Activated naive CD8-positive, alpha-beta T cell treated with anti-CD3 and anti-CD28 coated beads for 36 hours (primary cell): ENCODE results near the gene RTP3. TPM values are rescaled to one million over a fixed set of nuclear protein-coding genes. Genes with fewer than 3 reads are reported as not detected.
A peak's percentile ranks its signal among the peaks of the same experiment; 100 is the strongest.
"Not testable (repeated sequence)": the region's sequence is repeated elsewhere in the genome, so short reads cannot be mapped to it uniquely, and the experiment has no call there.

ENCODE experiments used
- DNase-seq: peaks from one replicate; pipeline ENCODE4 v3.0.0; 2021
- H3K27ac Mint-ChIP-seq: one replicate; pipeline ENCODE4 v1.8.0; 2022; ENCODE audit warnings: mild to moderate bottlenecking, moderate library complexity, mixed read lengths
- H3K27me3 Mint-ChIP-seq: one replicate; pipeline ENCODE4 v1.8.0; 2022; ENCODE audit warnings: mild to moderate bottlenecking, mixed read lengths
- H3K36me3 Mint-ChIP-seq: one replicate; pipeline ENCODE4 v1.8.0; 2021; ENCODE audit warnings: mild to moderate bottlenecking, mixed read lengths
- H3K4me1 Mint-ChIP-seq: one replicate; pipeline ENCODE4 v1.8.0; 2021; ENCODE audit warnings: mixed read lengths
- H3K4me3 Mint-ChIP-seq: one replicate; pipeline ENCODE4 v1.8.0; 2022; ENCODE audit warnings: mild to moderate bottlenecking, moderate library complexity, mixed read lengths
- H3K9me3 Mint-ChIP-seq: one replicate; pipeline ENCODE4 v1.8.0; 2022; ENCODE audit warnings: mixed read lengths
- total RNA-seq, 2 experiments: library from RNA; stranded (reverse); gene quantifications; one replicate each; pipeline ENCODE4 v1.2.3, GENCODE V29; 2021

The RTP3 gene
- total RNA-seq, 2 experiments from 2014 or later: not detected

DNA sequence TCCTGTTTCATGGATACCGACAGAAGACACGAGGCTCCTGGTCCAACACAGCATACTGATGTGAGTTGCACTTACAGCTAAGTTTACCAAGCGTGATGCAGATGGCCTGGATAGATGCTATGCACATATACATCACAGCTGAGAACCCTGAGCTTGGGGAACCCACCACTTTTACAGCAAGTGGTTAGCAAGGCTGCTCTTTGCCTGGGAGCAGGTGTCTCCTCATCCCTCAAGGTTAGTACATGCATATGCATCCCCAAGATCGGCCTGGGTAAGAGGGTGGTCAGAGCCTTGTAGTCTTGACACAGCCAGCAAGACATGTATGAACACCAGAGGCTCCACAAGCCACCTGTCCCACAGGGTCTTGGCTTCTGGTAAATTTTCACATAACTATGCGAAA is 40.0 kb downstream of the RTP3 start:
- no peaks in the 10 kb centered on the region for H3K36me3 Mint-ChIP-seq
- peak overlapping the region; percentile 71 for H3K4me3 Mint-ChIP-seq
- H3K9me3 Mint-ChIP-seq: peaks cover 3% of the 10 kb centered on the region
- peaks cover 8% of the 10 kb centered on the region for H3K27me3 Mint-ChIP-seq
- peaks cover 55% of the 10 kb centered on the region for H3K4me1 Mint-ChIP-seq
- no peak for DNase-seq
- peak overlapping the region; percentile 83 for H3K27ac Mint-ChIP-seq

DNA sequence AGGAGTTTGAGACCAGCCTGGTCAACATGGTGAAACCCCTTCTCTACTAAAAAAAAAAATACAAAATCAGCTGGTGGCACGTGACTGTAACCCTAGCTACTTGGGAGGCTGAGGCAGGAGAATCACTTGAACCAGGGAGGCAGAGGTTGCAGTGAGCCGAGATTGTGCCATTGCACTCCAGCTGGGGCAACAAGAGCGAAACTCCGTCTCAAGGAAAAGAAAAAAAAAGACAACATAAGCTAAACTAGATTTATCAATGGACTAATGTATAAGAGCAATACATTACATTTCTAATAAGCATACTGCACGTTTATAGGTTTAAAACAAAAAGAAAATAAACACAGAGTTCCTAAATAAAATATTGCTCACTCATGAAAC is 40.6 kb downstream of the RTP3 start:
- not testable (repeated sequence) for H3K36me3 Mint-ChIP-seq, H3K27me3 Mint-ChIP-seq, H3K9me3 Mint-ChIP-seq, DNase-seq
- H3K4me3 Mint-ChIP-seq: peak overlapping the region; percentile 71
- H3K4me1 Mint-ChIP-seq: peaks cover 55% of the 10 kb centered on the region
- H3K27ac Mint-ChIP-seq: peak overlapping the region; percentile 83

DNA sequence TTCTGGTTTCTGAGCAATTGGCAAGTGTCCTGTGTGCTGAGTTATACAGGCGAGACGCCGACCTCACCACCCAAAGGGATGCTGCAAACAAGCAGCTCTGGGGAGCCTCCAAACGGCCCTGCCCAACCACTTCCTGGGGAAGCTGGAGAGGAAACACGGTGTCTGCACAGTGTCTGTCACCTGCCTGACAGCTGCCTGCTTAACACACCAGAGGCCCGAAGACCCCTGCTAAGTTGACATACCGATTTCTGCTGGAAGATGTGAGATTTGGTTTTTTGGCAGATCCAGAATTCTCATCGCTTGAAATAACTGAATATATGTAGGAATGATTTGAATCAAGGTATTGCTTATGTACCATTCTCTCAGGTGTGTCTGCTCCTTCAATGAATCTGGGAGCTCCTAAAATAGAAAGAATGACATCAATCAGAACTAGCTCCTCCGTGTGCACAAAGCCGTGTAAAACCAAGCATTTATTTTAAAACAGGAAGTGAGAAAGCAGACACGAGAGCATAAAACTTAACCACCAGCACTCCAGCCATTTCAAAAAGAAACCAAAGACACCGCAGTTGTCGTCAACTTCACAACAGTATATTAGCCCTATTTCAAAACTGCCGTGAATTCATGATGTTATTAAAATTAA is 41.1 kb downstream of the RTP3 start:
- peak overlapping the region; percentile 71 for H3K4me3 Mint-ChIP-seq
- DNase-seq: peak; percentile 75
- no peaks in the 10 kb centered on the region for H3K36me3 Mint-ChIP-seq
- peaks cover 57% of the 10 kb centered on the region for H3K4me1 Mint-ChIP-seq
- H3K27ac Mint-ChIP-seq: peak overlapping the region; percentile 83
- H3K9me3 Mint-ChIP-seq: peaks cover 3% of the 10 kb centered on the region
- H3K27me3 Mint-ChIP-seq: peaks cover 6% of the 10 kb centered on the region

DNA sequence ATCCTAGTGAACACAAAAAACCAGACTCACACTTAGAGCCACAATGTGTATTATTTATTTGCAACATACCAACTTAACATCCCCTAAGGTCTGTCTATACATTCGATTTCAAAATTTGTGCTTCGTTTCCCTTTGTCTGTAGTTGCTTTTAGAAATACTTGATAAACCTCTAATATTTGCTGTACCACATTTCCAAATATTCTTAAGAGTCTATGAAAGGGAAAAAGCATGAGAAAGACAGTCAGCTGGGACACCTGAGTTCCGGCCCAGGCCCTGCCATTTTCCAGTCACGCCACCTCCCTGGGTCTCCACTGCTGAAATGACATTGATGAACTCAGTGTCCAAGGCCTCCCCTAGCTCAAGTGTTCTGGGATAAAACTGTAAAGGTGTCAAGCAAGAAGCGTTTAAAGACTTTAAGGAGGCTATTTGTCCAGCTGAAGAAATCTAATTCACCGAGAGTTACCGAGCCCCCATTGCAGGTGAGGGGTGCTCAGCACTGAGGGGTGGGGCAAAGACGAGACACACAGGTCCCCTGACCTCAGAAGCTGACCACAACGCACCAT is 41.7 kb downstream of the RTP3 start:
- Mint-ChIP-seq H3K36me3 (no peaks in the 10 kb centered on the region), H3K4me1 (peaks cover 54% of the 10 kb centered on the region), H3K4me3 (peak overlapping the region; percentile 71), H3K27me3 (peaks cover 4% of the 10 kb centered on the region), H3K9me3 (peaks cover 3% of the 10 kb centered on the region), H3K27ac (peak overlapping the region; percentile 83)
- DNase-seq: no peak

DNA sequence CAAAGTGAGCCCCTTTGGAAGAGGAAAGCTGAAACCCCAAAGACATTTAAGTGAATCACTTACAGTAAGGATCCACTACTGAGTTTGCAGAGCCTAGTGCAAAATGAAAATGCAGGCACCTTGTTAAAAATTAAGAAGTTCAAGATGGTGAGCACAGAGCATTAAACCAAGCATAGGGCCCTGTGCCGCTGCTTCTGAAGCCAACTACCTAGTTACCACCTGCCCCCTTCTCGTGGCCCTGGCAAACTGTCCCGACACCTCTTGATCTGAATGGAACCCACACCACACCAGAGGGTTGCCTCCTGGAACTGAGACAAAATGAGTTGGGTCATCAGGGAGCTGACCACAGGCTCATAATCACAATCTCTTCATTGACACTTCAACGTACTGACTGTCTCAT is 42.8 kb downstream of the RTP3 start:
- DNase-seq: no peak

DNA sequence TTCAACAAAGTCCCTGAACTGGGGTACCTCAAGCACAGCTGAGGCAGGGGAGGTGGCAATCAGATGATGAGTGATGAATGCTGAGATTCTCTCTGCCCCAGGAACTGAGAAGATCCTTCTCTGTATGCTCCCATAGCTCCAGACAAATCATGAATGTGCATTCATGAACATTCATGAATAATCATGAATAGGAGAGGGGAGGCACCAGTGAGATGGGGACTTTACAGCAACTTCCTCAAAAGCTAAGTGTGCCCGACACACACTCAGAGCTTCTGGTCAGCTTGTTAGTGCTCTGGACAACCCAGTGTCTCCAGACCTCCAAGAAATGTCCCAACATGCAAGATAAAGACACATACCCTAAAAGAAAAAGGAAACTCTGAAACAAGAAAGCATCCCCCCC is 44.1 kb downstream of the RTP3 start:
- Mint-ChIP-seq H3K9me3 (peaks cover 3% of the 10 kb centered on the region), H3K4me3 (no peak overlapping the region), H3K4me1 (peaks cover 50% of the 10 kb centered on the region), H3K27ac (no peak overlapping the region), H3K27me3 (no peaks in the 10 kb centered on the region), H3K36me3 (no peaks in the 10 kb centered on the region)
- DNase-seq: no peak

More for the DNA sequence above, 42.8 kb downstream of the RTP3 start:
- H3K4me3 Mint-ChIP-seq: no peak overlapping the region
- H3K36me3 Mint-ChIP-seq: no peaks in the 10 kb centered on the region
- H3K4me1 Mint-ChIP-seq: peaks cover 54% of the 10 kb centered on the region
- H3K27me3 Mint-ChIP-seq: no peaks in the 10 kb centered on the region
- peaks cover 3% of the 10 kb centered on the region for H3K9me3 Mint-ChIP-seq
- no peak overlapping the region for H3K27ac Mint-ChIP-seq

DNA sequence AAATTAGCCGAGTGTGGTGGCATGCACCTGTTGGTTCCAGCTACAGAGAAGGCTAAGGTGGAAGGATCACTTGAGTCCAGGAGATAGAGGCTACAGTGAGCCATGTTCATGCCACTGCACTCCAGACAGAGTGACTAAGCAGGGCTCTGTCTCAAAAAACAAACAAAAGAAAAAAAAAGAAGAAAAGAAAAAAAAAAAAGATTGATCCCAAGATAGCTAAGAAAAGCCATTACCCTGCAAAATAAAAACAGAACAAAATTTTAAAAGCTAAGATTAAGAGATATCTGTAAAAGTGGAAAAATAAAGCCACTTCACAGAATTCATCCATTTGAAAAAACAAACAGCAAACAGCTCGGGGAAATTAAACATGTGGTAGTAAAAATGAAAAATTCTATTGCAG is 44.6 kb downstream of the RTP3 start:
- H3K27ac Mint-ChIP-seq: no peak overlapping the region
- H3K9me3 Mint-ChIP-seq: peaks cover 3% of the 10 kb centered on the region
- peaks cover 45% of the 10 kb centered on the region for H3K4me1 Mint-ChIP-seq
- no peak for DNase-seq
- H3K4me3 Mint-ChIP-seq: no peak overlapping the region
- no peaks in the 10 kb centered on the region for H3K36me3 Mint-ChIP-seq
- no peaks in the 10 kb centered on the region for H3K27me3 Mint-ChIP-seq

DNA sequence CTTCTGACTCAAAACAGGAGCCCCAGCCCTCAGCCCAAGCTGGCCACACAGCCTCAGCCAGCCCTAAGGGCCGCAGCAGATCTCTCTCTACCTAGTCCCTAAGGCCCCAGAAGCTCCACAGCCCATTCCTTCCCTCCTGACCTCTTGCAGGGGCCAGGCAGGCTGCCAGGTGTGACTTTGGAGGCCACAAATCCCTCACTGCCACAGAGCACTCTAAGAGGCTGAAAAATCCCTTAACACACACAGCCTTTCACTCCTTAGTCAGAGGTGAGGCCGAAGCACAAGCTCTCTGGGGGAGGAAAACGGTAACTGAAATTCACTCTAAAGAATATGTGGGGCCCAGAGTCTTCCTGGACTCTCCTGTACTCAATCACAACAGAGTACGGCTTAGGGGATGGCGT is 45.0 kb downstream of the RTP3 start:
- no peak for DNase-seq
- H3K27me3 Mint-ChIP-seq: no peaks in the 10 kb centered on the region
- no peak overlapping the region for H3K4me3 Mint-ChIP-seq
- peaks cover 3% of the 10 kb centered on the region for H3K9me3 Mint-ChIP-seq
- no peaks in the 10 kb centered on the region for H3K36me3 Mint-ChIP-seq
- H3K27ac Mint-ChIP-seq: no peak overlapping the region
- H3K4me1 Mint-ChIP-seq: peaks cover 40% of the 10 kb centered on the region

DNA sequence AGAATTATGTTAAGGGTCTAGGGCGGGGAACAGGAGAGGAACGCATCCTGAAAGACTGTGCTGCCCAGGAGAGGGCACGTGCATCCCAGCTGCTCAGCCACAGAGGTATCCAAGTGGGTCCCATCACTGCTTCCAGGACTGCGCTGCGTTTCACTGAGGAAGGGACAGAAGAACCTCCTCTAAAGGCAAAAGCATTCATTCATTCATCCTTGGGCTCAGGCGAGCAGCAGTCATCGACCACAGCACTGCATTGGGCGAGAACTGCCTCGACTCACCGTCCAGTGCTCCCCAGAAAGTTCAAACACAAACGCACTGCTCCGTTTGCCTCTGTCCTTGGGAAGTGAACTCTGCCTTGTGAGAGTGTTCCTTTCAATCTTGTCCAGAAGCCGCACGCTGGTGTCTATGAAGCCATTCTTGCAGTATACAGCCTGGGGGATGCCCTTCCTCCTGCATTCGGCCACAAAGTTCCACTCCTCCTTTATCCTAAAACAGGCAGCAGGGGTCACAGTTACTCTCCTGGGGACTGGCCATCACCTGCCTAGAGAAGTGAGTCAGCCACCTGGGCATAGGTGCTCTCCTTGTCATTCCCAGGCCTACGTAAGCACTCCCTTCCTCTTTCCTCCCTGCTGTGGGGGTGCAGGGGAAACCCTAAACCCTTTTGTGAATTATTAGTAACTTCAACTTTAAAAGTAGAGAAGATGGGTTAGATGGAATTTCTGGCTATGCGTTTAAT is 47.2 kb downstream of the RTP3 start:
- Mint-ChIP-seq H3K27ac (no peak overlapping the region), H3K27me3 (no peaks in the 10 kb centered on the region), H3K4me1 (peaks cover 27% of the 10 kb centered on the region), H3K4me3 (no peak overlapping the region), H3K36me3 (no peaks in the 10 kb centered on the region), H3K9me3 (no peaks in the 10 kb centered on the region)
- DNase-seq: no peak

DNA sequence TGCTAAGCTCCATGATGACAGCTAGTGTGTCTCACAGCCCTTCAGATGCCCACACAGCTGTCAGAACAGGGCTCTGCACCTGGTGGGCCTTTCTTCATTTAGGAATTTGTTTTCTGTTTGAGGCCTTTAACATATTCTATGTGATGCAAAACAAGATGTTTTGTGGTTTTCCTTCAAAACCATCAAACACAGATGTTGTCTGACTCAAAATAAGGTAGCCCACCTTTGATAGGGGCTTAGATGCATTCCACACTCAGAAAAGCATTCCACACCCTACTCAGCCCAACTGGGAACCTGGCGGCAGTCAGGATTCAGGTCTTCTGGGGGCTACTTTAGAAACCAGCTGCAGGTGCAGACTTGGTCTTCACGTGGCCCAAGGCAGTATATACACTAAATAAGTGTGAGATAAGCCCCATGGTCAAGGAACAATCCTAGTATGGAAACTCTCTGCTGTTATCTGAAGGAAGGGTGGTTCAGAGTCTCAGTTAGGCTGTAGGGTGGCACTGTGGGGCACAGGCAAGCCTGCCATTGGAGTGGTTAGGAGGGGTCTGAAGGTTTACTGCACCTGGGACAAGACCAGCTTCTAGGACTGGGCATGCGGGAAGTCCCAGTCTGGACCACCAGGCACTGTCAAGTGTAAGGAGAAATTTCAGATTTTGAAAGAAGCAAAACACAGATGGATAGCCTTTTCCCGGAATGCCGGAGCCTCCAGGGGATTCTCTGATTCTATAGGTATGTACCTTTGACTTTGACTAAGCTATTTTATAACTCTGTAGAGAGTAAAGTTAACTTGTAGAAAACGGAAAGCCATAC is 48.2 kb downstream of the RTP3 start:
- DNase-seq: no peak
- Mint-ChIP-seq H3K9me3 (no peaks in the 10 kb centered on the region), H3K36me3 (peaks cover 2% of the 10 kb centered on the region), H3K4me3 (no peak overlapping the region), H3K4me1 (peaks cover 23% of the 10 kb centered on the region), H3K27ac (no peak overlapping the region), H3K27me3 (no peaks in the 10 kb centered on the region)

DNA sequence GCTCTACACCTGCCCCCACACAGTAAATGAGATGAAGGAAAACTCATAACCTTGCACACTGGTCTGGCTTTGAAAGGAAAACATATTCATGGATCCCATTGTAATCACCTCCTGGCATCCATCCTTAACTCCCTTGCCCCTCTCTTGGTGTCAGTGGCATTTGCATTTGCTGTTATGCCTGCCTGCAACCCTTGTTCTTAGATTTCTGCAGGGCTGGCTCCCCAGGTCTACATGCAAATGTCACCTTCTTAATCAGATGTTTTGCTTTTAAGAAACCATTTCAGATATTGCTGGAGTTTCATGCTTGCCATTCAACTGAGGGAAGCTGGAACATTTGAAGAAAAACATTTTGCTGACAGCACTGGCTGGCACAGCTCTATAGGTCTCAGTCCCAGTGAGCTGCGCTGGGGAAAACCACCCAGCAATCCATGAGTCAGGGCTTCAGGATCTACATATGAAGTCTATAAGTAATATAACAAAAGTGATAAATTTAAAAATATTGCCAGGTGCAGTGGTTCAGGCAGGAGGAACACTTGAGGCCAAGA is 49.2 kb downstream of the RTP3 start:
- H3K9me3 Mint-ChIP-seq: no peaks in the 10 kb centered on the region
- peaks cover 20% of the 10 kb centered on the region for H3K4me1 Mint-ChIP-seq
- peaks cover 2% of the 10 kb centered on the region for H3K36me3 Mint-ChIP-seq
- H3K27me3 Mint-ChIP-seq: no peaks in the 10 kb centered on the region
- no peak for DNase-seq
- no peak overlapping the region for H3K4me3 Mint-ChIP-seq
- no peak overlapping the region for H3K27ac Mint-ChIP-seq

DNA sequence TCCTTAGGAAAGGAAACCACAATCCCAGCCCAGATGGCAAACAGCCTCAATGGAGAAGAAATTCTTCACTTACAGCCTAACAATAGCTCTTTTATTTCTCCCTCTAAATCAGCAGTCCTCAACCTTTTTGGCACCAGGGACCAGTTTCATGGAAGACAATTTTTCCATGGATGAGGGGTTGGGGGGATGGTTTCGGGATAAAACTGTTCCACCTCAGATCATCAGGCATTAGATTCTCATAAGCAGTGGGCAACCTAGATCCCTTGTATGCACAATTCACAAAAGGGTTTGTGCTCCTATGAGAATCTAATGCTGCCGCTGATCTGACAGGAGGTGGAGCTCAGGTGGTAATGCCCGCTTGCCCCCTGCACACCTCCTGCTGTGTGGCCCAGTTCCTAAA is 50.8 kb downstream of the RTP3 start:
- H3K4me1 Mint-ChIP-seq: peaks cover 14% of the 10 kb centered on the region
- H3K27ac Mint-ChIP-seq, H3K4me3 Mint-ChIP-seq, DNase-seq, H3K27me3 Mint-ChIP-seq, H3K36me3 Mint-ChIP-seq, H3K9me3 Mint-ChIP-seq: not testable (repeated sequence)

DNA sequence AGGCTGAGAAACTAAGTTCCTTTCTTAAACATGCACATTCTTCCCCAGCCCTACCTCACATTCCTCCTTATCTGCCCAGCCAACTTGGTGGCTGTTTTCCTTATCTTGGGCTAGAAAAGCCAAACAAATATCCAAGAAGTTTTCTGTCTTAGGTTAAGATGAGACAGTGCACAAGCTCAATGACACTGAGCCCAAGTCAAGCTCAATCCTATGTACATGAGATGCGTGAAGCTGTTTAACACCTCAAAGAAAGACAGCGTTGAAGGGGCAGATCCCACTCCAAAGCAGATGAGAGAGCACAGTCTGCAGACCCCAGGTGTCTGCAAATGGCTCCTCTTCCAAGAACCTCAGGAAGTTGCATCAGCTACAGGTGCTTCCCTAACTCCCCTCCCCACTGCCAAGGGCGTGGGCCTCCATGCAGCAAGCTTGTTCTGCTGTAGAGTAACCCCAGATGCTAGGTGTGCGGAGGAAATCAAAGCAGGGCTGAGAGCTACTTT is 51.7 kb downstream of the RTP3 start:
- peak overlapping the region; percentile 18 for H3K27ac Mint-ChIP-seq
- H3K4me3 Mint-ChIP-seq: no peak overlapping the region
- no peak for DNase-seq
- H3K9me3 Mint-ChIP-seq: no peaks in the 10 kb centered on the region
- no peaks in the 10 kb centered on the region for H3K27me3 Mint-ChIP-seq
- H3K4me1 Mint-ChIP-seq: peaks cover 13% of the 10 kb centered on the region
- peaks cover 2% of the 10 kb centered on the region for H3K36me3 Mint-ChIP-seq

DNA sequence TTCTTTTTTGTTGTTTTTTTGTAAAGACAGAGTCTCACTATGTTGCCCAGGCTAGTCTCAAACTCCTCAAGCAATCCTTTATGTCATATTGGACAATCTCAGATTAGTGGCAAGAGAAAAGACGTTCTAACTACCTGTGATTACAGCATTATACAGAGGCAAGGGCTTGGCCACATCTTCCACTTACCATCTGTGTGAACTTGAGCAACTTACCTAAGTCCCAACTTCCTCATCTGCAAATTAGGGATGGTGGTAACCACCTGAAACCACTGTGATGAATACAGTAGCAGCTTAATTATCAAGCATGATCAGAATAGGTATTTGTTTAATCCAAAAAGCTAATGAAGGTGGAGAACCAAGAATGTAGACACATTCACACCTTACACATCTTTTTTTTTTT is 52.2 kb downstream of the RTP3 start:
- H3K4me3 Mint-ChIP-seq: no peak overlapping the region
- peaks cover 13% of the 10 kb centered on the region for H3K4me1 Mint-ChIP-seq
- H3K27ac Mint-ChIP-seq: no peak overlapping the region
- no peak for DNase-seq
- peaks cover 2% of the 10 kb centered on the region for H3K36me3 Mint-ChIP-seq
- H3K9me3 Mint-ChIP-seq: no peaks in the 10 kb centered on the region
- no peaks in the 10 kb centered on the region for H3K27me3 Mint-ChIP-seq
